RPMI7951 (cell line): ENCODE results near the gene POLR1A. TPM values are rescaled to one million over a fixed set of nuclear protein-coding genes. Genes with fewer than 3 reads are reported as not detected.

ENCODE experiments used
- DNase-seq: peaks from one replicate; pipeline ENCODE4 v3.0.0-alpha.2; 2012; ENCODE audit warnings: low read depth
- total RNA-seq: library from RNA; depleted of rRNA; stranded (reverse); fragments of >200 nt; shearing (Covaris generic); gene quantifications from 2 replicates; pipeline ENCODE4 v1.2.3, GENCODE V29; 2014; rRNA removed

The POLR1A gene
- total RNA-seq, 1 experiment from 2014 or later: 17.2 TPM

- DNase-seq: no peak
These were observed 126.6 kb downstream of the POLR1A start for GRCh38 chr2:85978883-85979780.

DNA sequence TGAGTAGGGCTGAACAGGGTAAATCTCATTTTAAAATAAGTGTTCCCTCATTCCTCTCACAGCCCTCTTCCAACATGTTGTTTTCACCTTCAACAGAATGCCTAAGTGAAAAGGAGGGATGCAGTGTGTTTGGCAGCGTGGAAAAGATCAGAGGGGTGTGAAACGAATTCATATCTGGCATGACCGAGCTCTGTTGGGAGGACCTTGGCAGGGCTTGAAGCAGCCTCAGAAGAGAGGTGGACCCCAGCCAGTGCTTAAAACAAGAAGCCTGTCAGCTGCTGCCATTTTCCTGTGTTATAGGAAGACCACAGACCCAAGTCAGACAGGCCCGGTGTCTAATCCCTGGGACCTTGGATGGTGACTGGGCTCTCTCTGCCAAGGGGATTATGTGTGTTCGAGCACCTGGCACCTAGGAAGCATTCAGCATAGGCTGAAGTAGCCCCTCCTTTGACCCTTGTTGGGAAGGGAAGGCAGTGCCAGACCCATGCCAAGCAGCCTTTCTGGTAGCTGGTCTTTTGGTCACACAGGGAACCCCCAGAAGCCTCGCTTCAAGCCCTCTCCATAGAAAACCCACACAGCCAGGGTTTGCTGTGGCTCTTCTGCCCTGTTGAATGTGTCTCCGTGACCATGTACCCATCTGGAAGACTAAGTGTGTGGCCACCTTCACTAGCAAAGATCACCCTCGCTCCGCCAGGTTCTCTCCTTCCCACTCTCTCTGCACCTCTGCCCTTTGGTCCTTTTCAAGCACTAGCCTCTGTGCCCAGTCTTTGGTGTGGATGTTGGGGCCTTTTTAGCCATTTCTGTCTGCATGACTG, 129.4 kb downstream of the POLR1A start:
- DNase-seq: no peak

DNA sequence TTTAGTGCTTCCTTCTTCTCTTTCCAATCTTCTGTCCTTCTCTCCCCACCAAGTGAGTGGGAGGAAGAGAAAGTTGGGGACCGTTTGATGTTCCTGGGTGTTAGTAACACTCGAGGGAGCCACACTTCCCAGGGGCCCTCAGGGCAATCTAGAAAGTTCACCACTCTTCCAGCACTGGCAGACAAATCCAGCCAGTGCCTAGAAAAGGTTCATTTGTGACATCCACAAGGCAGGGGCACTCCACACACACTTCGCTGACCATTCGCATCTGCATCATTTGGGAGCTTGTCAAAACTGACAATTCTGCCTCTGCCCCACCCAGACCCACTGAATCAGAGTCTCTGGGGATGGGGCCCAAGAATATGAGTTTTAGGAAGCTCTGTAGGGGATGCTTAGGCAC, 130.1 kb downstream of the POLR1A start:
- DNase-seq: no peak

- no peak for DNase-seq
These were observed 131.3 kb downstream of the POLR1A start for GRCh38 chr2:85974390-85974789.

DNA sequence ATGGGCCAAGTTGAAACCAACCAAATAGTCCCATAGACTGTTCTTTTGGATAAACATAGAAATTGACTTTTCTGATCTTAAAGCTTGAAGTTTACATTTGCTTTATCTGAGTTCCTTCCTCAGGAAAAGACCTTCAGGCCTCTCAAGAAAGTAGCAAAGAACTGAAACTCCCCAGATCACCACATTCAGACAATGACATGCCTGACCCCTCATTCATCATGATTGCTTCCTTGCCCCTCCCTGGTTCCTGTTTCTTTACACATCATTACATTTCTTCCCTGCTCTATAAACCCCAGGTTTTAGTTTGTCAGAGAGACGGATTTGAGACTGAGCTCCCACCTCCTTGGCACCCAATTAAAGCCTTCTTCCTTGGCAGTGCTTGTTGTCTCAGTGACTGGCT, 133.3 kb downstream of the POLR1A start:
- no peak for DNase-seq

GRCh38 chr2:85971366-85971765, 134.3 kb downstream of the POLR1A start:
- peak; percentile 39 for DNase-seq

Other genes with a start within 250 kb of the POLR1A start
- gene ST3GAL5, start 216.9 kb downstream of the POLR1A start, total RNA-seq: 83.2 and 98.5 TPM in 2 replicates
- gene PTCD3, start 349 bp upstream of the POLR1A start, total RNA-seq: 78.5 and 92.3 TPM in 2 replicates
- 80.7 and 97.8 TPM in 2 replicates for gene IMMT, start 89.6 kb upstream of the POLR1A start, total RNA-seq
- 110 and 159 TPM in 2 replicates for gene MRPL35, start 93.6 kb upstream of the POLR1A start, total RNA-seq
- gene REEP1, start 231.7 kb upstream of the POLR1A start, total RNA-seq: not detected in 2 replicates